Lower leg skin (tissue), 3 donors: Measurements from ENCODE around the gene PCBD2.
"Not testable (repeated sequence)": the region's sequence is repeated elsewhere in the genome, so short reads cannot be mapped to it uniquely, and the experiment has no call there.

Source experiments
- CTCF ChIP-seq, 3 donors: fragments of 450-650 bp; IDR thresholded peaks; one replicate each; pipeline ENCODE4 v1.5.1; 2016; ENCODE audit warnings: antibody characterized with exemption in 3 of 3, mild to moderate bottlenecking in 3 of 3, moderate library complexity in 2 of 3
- POLR2A ChIP-seq, 2 donors: fragments of 450-650 bp; IDR thresholded peaks; one replicate each; pipeline ENCODE4 v1.6.1; 2016 to 2017; ENCODE audit warnings: antibody characterized with exemption in 2 of 2, mild to moderate bottlenecking in 1 of 2, moderate library complexity in 1 of 2

DNA sequence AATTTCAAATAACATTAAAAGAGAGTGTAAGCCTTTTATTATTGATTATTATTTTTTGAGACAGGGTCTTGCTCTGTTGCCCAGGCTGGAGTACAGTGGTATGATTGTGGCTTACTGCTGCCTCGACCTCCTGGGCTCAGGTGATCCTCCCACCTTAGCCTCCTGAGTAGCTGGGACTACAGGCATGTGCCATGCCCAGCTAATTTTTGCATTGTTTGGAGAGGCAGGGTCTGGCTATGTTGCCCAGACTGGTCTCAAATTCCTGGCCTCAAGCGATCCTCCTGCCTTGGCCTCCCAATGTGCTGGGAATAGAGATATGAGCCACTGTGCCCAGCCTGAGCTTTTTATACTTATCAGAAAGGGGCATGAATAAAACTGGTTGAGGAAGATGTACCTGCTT lies 5.8 kb downstream of the PCBD2 start:
- TF ChIP-seq CTCF, POLR2A (IDR thresholded peaks at IDR 0.05): not testable (repeated sequence)
